CD4-positive, alpha-beta memory T cell (primary cell): ENCODE data around the gene CLDN24. TPM values are rescaled to one million over a fixed set of nuclear protein-coding genes. Genes with fewer than 3 reads are reported as not detected.

Experiments used
- CTCF ChIA-PET: fragments of 350-600 bp; sonication (Branson Sonifier 250); formaldehyde crosslinking; loops from one replicate; lab custom pipeline; 2021; ENCODE audit warnings: inconsistent platforms; ENCODE audit not compliant: partially characterized antibody; lab: Charles Lee
- POLR2A ChIA-PET: fragments of 350-600 bp; sonication (Branson Sonifier 250); formaldehyde crosslinking; loops from one replicate; lab custom pipeline; 2021; ENCODE audit not compliant: partially characterized antibody; lab: Charles Lee
- DNase-seq, 5 donors: peaks; one replicate each; pipeline versions ENCODE4 v3.0.0 to v3.0.0-alpha.2; 2020 to 2022; ENCODE audit warnings: mixed read lengths in 1 of 5
- H3K27ac ChIP-seq: one replicate; pipeline ENCODE4 v1.7.0; 2013; ENCODE audit warnings: low read depth, low read length
- H3K27me3 ChIP-seq: 2 replicates; pipeline ENCODE4 v1.7.0; 2013; ENCODE audit warnings: mild to moderate bottlenecking, low read length, moderate library complexity; ENCODE audit not compliant: insufficient read depth
- H3K36me3 ChIP-seq: 2 replicates; pipeline ENCODE4 v1.7.0; 2013; ENCODE audit warnings: mild to moderate bottlenecking, low read length, moderate library complexity; ENCODE audit not compliant: insufficient read depth
- H3K4me1 ChIP-seq: 2 replicates; pipeline ENCODE4 v1.7.0; 2013; ENCODE audit warnings: mild to moderate bottlenecking, low read length, moderate library complexity; ENCODE audit not compliant: insufficient read depth
- H3K4me3 ChIP-seq, 2 donors: one replicate each; pipeline ENCODE4 v1.7.0; 2013; ENCODE audit warnings: low read length in 2 of 2, mild to moderate bottlenecking in 1 of 2
- H3K9me3 ChIP-seq, 2 donors: one replicate each; pipeline ENCODE4 v1.7.0; 2013; ENCODE audit warnings: low read length in 2 of 2, control low read depth in 1 of 2; ENCODE audit not compliant: control insufficient read depth in 1 of 2
- H3K27ac Mint-ChIP-seq, 7 donors: one replicate each; pipeline ENCODE4 v1.8.0; 2020 to 2021; ENCODE audit warnings: mixed read lengths in 7 of 7, mild to moderate bottlenecking in 6 of 7, inconsistent platforms in 3 of 7, moderate library complexity in 3 of 7
- H3K27me3 Mint-ChIP-seq, 2 donors: one replicate each; pipeline ENCODE4 v1.8.0; 2020 to 2021; ENCODE audit warnings: mixed read lengths in 2 of 2
- H3K36me3 Mint-ChIP-seq, 2 donors: one replicate each; pipeline ENCODE4 v1.8.0; 2020 to 2021; ENCODE audit warnings: mixed read lengths in 2 of 2, inconsistent platforms in 1 of 2, mild to moderate bottlenecking in 1 of 2
- H3K4me1 Mint-ChIP-seq, 4 donors: one replicate each; pipeline ENCODE4 v1.8.0; 2020 to 2021; ENCODE audit warnings: mixed read lengths in 4 of 4, mild to moderate bottlenecking in 1 of 4
- H3K4me3 Mint-ChIP-seq, 8 donors: one replicate each; pipeline ENCODE4 v1.8.0; 2020 to 2021; ENCODE audit warnings: mixed read lengths in 8 of 8, mild to moderate bottlenecking in 7 of 8, moderate library complexity in 6 of 8, inconsistent platforms in 3 of 8
- H3K9me3 Mint-ChIP-seq, 8 donors: one replicate each; pipeline ENCODE4 v1.8.0; 2020 to 2021; ENCODE audit warnings: mixed read lengths in 8 of 8, mild to moderate bottlenecking in 5 of 8, inconsistent platforms in 3 of 8, moderate library complexity in 1 of 8
- intact Hi-C: fragments of 100-400 bp; cut with micrococcal nuclease; formaldehyde crosslinking; loops from one replicate; pipeline ENCODE4 v1.15.1; 2023
- polyA plus RNA-seq, 2 donors: library from polyadenylated mRNA; unstranded; fragments of 300-500 nt; fragmentation: Illumina TruSeq; gene quantifications; one replicate each; pipeline ENCODE4 v1.2.3, GENCODE V29; 2021
- total RNA-seq, 2 experiments: library from RNA; stranded (reverse); gene quantifications; one replicate each; pipeline ENCODE4 v1.2.3, GENCODE V29; 2021

Gene CLDN24
- total and polyA plus RNA-seq, 4 experiments from 2014 or later: not detected

- intact Hi-C loops: no loop called here
- Mint-ChIP-seq H3K27me3 (no peaks in the 10 kb centered on the region), H3K27ac (peak overlapping the region in 1 of 7 donors; percentile 62), H3K36me3 (no peaks in the 10 kb centered on the region), H3K4me1 (no peaks in the 10 kb centered on the region), H3K9me3 (peaks cover 0 to 2% (median 0%) of the 10 kb centered on the region in 8 donors), H3K4me3 (no peak overlapping the region)
- Histone ChIP-seq H3K27me3 (no peaks in the 10 kb centered on the region), H3K36me3 (no peaks in the 10 kb centered on the region), H3K4me3 (no peak overlapping the region), H3K27ac (no peak overlapping the region), H3K4me1 (no peaks in the 10 kb centered on the region), H3K9me3 (no peaks in the 10 kb centered on the region)
- no peak for DNase-seq
- POLR2A ChIA-PET: no interaction called here
- CTCF ChIA-PET: interaction anchor here (1.3 kb wide), 1 partner anchor 45 kb away, joined by 3 read pairs; no protein-coding TSS in a partner anchor
These were observed 15.4 kb downstream of the CLDN24 start for GRCh38 chr4:183306811-183307210.

- H3K4me3 Mint-ChIP-seq: no peak overlapping the region
- peaks cover 0 to 2% (median 0%) of the 10 kb centered on the region in 8 donors for H3K9me3 Mint-ChIP-seq
- H3K27ac Mint-ChIP-seq: no peak overlapping the region
- no peak for DNase-seq
- Histone ChIP-seq H3K4me3 (no peak overlapping the region), H3K4me1 (no peaks in the 10 kb centered on the region), H3K27me3 (no peaks in the 10 kb centered on the region), H3K27ac (no peak overlapping the region), H3K36me3 (no peaks in the 10 kb centered on the region), H3K9me3 (no peaks in the 10 kb centered on the region)
- H3K27me3 Mint-ChIP-seq: no peaks in the 10 kb centered on the region
- no peaks in the 10 kb centered on the region for H3K36me3 Mint-ChIP-seq
- peaks cover 0 to under 1% (median 0%) of the 10 kb centered on the region in 4 donors for H3K4me1 Mint-ChIP-seq
- ChIA-PET POLR2A (no interaction called here), CTCF (no interaction called here)
- intact Hi-C loops: no loop called here
These were observed 17.7 kb downstream of the CLDN24 start for GRCh38 chr4:183304538-183304937.

- Histone ChIP-seq H3K4me3 (no peak overlapping the region), H3K9me3 (no peaks in the 10 kb centered on the region), H3K36me3 (no peaks in the 10 kb centered on the region), H3K27me3 (no peaks in the 10 kb centered on the region), H3K4me1 (no peaks in the 10 kb centered on the region), H3K27ac (no peak overlapping the region)
- Mint-ChIP-seq H3K27ac (no peak overlapping the region), H3K27me3 (no peaks in the 10 kb centered on the region), H3K36me3 (no peaks in the 10 kb centered on the region), H3K9me3 (peaks cover 0 to 2% (median 0%) of the 10 kb centered on the region in 8 donors), H3K4me3 (no peak overlapping the region), H3K4me1 (peaks cover 0 to 2% (median 0%) of the 10 kb centered on the region in 4 donors)
- ChIA-PET POLR2A (no interaction called here), CTCF (interaction anchor here (1.0 kb wide), 1 partner anchor 62 kb away, joined by 3 read pairs; no protein-coding TSS in a partner anchor)
- intact Hi-C loops: no loop called here
- no peak for DNase-seq
These were observed 18.2 kb downstream of the CLDN24 start for GRCh38 chr4:183304067-183304466.

GRCh38 chr4:183303301-183303700 lies 18.9 kb downstream of the CLDN24 start:
- peaks cover 0 to 2% (median 0%) of the 10 kb centered on the region in 8 donors for H3K9me3 Mint-ChIP-seq
- ChIA-PET CTCF (interaction anchor here (1.0 kb wide), 1 partner anchor 63 kb away, joined by 3 read pairs; no protein-coding TSS in a partner anchor), POLR2A (no interaction called here)
- intact Hi-C loops: no loop called here
- no peaks in the 10 kb centered on the region for H3K36me3 Mint-ChIP-seq
- Histone ChIP-seq H3K4me1 (no peaks in the 10 kb centered on the region), H3K9me3 (no peaks in the 10 kb centered on the region), H3K36me3 (no peaks in the 10 kb centered on the region), H3K4me3 (no peak overlapping the region), H3K27ac (no peak overlapping the region), H3K27me3 (no peaks in the 10 kb centered on the region)
- no peaks in the 10 kb centered on the region for H3K27me3 Mint-ChIP-seq
- H3K27ac Mint-ChIP-seq: no peak overlapping the region
- peaks cover 0 to 2% (median 0%) of the 10 kb centered on the region in 4 donors for H3K4me1 Mint-ChIP-seq
- H3K4me3 Mint-ChIP-seq: no peak overlapping the region
- DNase-seq: no peak

GRCh38 chr4:183300655-183301054 lies 21.6 kb downstream of the CLDN24 start:
- CTCF ChIA-PET: no interaction called here
- Mint-ChIP-seq H3K4me1 (peaks cover 0 to 2% (median 0%) of the 10 kb centered on the region in 4 donors), H3K9me3 (peaks cover 0 to 2% (median 0%) of the 10 kb centered on the region in 8 donors), H3K27me3 (no peaks in the 10 kb centered on the region), H3K27ac (no peak overlapping the region), H3K36me3 (no peaks in the 10 kb centered on the region), H3K4me3 (no peak overlapping the region)
- Histone ChIP-seq H3K27ac (no peak overlapping the region), H3K36me3 (no peaks in the 10 kb centered on the region), H3K4me3 (no peak overlapping the region), H3K4me1 (no peaks in the 10 kb centered on the region), H3K27me3 (no peaks in the 10 kb centered on the region), H3K9me3 (no peaks in the 10 kb centered on the region)
- DNase-seq: no peak
- intact Hi-C loops: no loop called here
- POLR2A ChIA-PET: no interaction called here

GRCh38 chr4:183300070-183300469 lies 22.2 kb downstream of the CLDN24 start:
- Histone ChIP-seq H3K27me3 (no peaks in the 10 kb centered on the region), H3K27ac (no peak overlapping the region), H3K36me3 (no peaks in the 10 kb centered on the region), H3K4me3 (no peak overlapping the region), H3K9me3 (no peaks in the 10 kb centered on the region), H3K4me1 (no peaks in the 10 kb centered on the region)
- no peaks in the 10 kb centered on the region for H3K27me3 Mint-ChIP-seq
- H3K4me3 Mint-ChIP-seq: no peak overlapping the region
- no peak for DNase-seq
- peaks cover 0 to 2% (median 0%) of the 10 kb centered on the region in 4 donors for H3K4me1 Mint-ChIP-seq
- H3K36me3 Mint-ChIP-seq: peaks cover 0 to 3% of the 10 kb centered on the region in 2 donors
- intact Hi-C loops: no loop called here
- H3K9me3 Mint-ChIP-seq: peaks cover 0 to 2% (median 0%) of the 10 kb centered on the region in 8 donors
- ChIA-PET CTCF (no interaction called here), POLR2A (no interaction called here)
- H3K27ac Mint-ChIP-seq: no peak overlapping the region

GRCh38 chr4:183299464-183299863 lies 22.8 kb downstream of the CLDN24 start:
- H3K36me3 Mint-ChIP-seq: peaks cover 0 to 7% of the 10 kb centered on the region in 2 donors
- H3K4me1 Mint-ChIP-seq: peaks cover 0 to 2% (median 0%) of the 10 kb centered on the region in 4 donors
- no peaks in the 10 kb centered on the region for H3K27me3 Mint-ChIP-seq
- H3K9me3 ChIP-seq: no peaks in the 10 kb centered on the region
- ChIA-PET POLR2A (no interaction called here), CTCF (no interaction called here)
- H3K9me3 Mint-ChIP-seq: no peaks in the 10 kb centered on the region
- DNase-seq: no peak
- peak overlapping the region in 1 of 7 donors; percentile 25 for H3K27ac Mint-ChIP-seq
- H3K36me3 ChIP-seq: no peaks in the 10 kb centered on the region
- H3K4me3 ChIP-seq: no peak overlapping the region
- no peak overlapping the region for H3K27ac ChIP-seq
- H3K4me1 ChIP-seq: no peaks in the 10 kb centered on the region
- H3K4me3 Mint-ChIP-seq: no peak overlapping the region
- intact Hi-C loops: no loop called here
- no peaks in the 10 kb centered on the region for H3K27me3 ChIP-seq
